GM12878 (cell line): ENCODE results near the gene DENND1A. TPM values are rescaled to one million over a fixed set of nuclear protein-coding genes. Genes with fewer than 3 reads are reported as not detected.

Experiments used
- ATAC-seq: fragments of 200-7000 bp; cut with Tn5 transposase; 3 replicates; pipeline ENCODE4 v1.9.1; 2020; ENCODE audit warnings: mild to moderate bottlenecking, moderate library complexity
- BruUV-seq: library from RNA; stranded (reverse); fragments of 400-500 nt; replicated peaks from 2 replicates; lab custom pipeline; 2021; lab: Mats Ljungman, UMichigan
- CTCF ChIA-PET: fragments of 300-600 bp; sonication (Branson Sonifier 250); formaldehyde crosslinking; extraction: SDS; loops from one replicate; lab custom pipeline; 2021; ENCODE audit warnings: inconsistent platforms; lab: Yijun Ruan, JAX
- POLR2A ChIA-PET: fragments of 350-600 bp; formaldehyde crosslinking; extraction: SDS; loops from one replicate; lab custom pipeline; 2021; ENCODE audit warnings: inconsistent platforms; lab: Charles Lee
- RAD21 ChIA-PET: fragments of 300-600 bp; sonication (Branson Sonifier 250); formaldehyde crosslinking; loops from one replicate; lab custom pipeline; 2023; ENCODE audit warnings: antibody characterized with exemption; ENCODE audit not compliant: unreplicated experiment; lab: Charles Lee
- SMC1A ChIA-PET: fragments of 300-600 bp; sonication (Branson Sonifier 250); formaldehyde crosslinking; loops from one replicate; lab custom pipeline; 2023; ENCODE audit not compliant: unreplicated experiment, uncharacterized antibody; lab: Charles Lee
- DNase-seq: peaks from one replicate; pipeline ENCODE4 v3.0.0-alpha.2; 2011; ENCODE audit warnings: low read depth, low spot score
- FAIRE-seq: peaks from 3 replicates; lab custom pipeline; 2011; peaks lifted over from hg19 to GRCh38; lab: Jason Lieb, UNC
- H2AFZ ChIP-seq: 2 replicates; pipeline ENCODE4 v1.6.0; 2011; ENCODE audit warnings: low read depth, low read length, control low read depth; ENCODE audit not compliant: control insufficient read depth
- H3K27ac ChIP-seq: 2 replicates; pipeline ENCODE4 v1.5.1; 2011; ENCODE audit warnings: control low read depth; ENCODE audit not compliant: control insufficient read depth, insufficient read depth
- H3K27me3 ChIP-seq, 2 experiments: replicated peaks in 1 of 2; 2 replicates each; pipeline versions ENCODE4 v1.6.0 to v1.6.1; 2011; ENCODE audit warnings: low read length in 1 of 2; ENCODE audit not compliant: control insufficient read depth in 2 of 2, insufficient read depth in 2 of 2
- H3K36me3 ChIP-seq, 2 experiments: 2 replicates each; pipeline ENCODE4 v1.5.1; 2011; ENCODE audit warnings: low read length in 1 of 2; ENCODE audit not compliant: control insufficient read depth in 2 of 2, insufficient read depth in 2 of 2
- H3K4me1 ChIP-seq: 2 replicates; pipeline ENCODE4 v1.6.1; 2011; ENCODE audit warnings: mild to moderate bottlenecking, low read length, moderate library complexity, mixed read lengths; ENCODE audit not compliant: control insufficient read depth, insufficient read depth
- H3K4me2 ChIP-seq: 2 replicates; pipeline ENCODE4 v1.6.0; 2011; ENCODE audit warnings: control low read depth; ENCODE audit not compliant: control insufficient read depth, insufficient read depth
- H3K4me3 ChIP-seq: fragments of 200-600 bp; sonication (generic); 2 replicates; pipeline ENCODE4 v1.5.1; 2016
- H3K79me2 ChIP-seq: 2 replicates; pipeline ENCODE4 v1.6.0; 2011; ENCODE audit warnings: low read length; ENCODE audit not compliant: control insufficient read depth, insufficient read depth
- H3K9ac ChIP-seq: 2 replicates; pipeline ENCODE4 v1.8.0; 2011; ENCODE audit warnings: low read length, control low read depth, mixed read lengths; ENCODE audit not compliant: control insufficient read depth, insufficient read depth
- H3K9me3 ChIP-seq: replicated peaks from 3 replicates; pipeline ENCODE4 v1.5.1; 2011; ENCODE audit warnings: mild to moderate bottlenecking, low read length; ENCODE audit not compliant: control insufficient read depth, insufficient read depth
- H4K20me1 ChIP-seq: 2 replicates; pipeline ENCODE4 v1.6.0; 2011; ENCODE audit not compliant: control insufficient read depth, insufficient read depth
- ETV6 ChIP-seq, 2 experiments: fragments of 450-650 bp in 1 of 2; IDR thresholded peaks in 1 of 2; conservative IDR thresholded peaks in 1 of 2; 2 replicates each; pipeline ENCODE4 v1.6.1; 2014; ENCODE audit warnings: antibody characterized with exemption in 1 of 2, borderline replicate concordance in 1 of 2, low read depth in 1 of 2, mild to moderate bottlenecking in 1 of 2, moderate library complexity in 1 of 2
- HSF1 ChIP-seq: fragments of 150-350 bp; IDR thresholded peaks from 2 replicates; pipeline ENCODE4 v1.6.1; 2014; ENCODE audit warnings: mild to moderate bottlenecking, low read depth, low read length
- NR2C2 ChIP-seq: IDR thresholded peaks from 2 replicates; pipeline ENCODE4 v1.6.1; 2011; ENCODE audit warnings: borderline replicate concordance, low read depth; ENCODE audit not compliant: control insufficient read depth, insufficient read length
- NRF1 ChIP-seq: conservative IDR thresholded peaks from 2 replicates; pipeline ENCODE4 v1.6.1; 2011; ENCODE audit warnings: mild to moderate bottlenecking, low read depth, low read length, improper control_type of control experiment
- PML ChIP-seq: IDR thresholded peaks from 2 replicates; pipeline ENCODE4 v1.6.1; 2012; ENCODE audit warnings: low read length, inconsistent platforms
- PRDM15 ChIP-seq: fragments of 450-650 bp; formaldehyde crosslinking; IDR thresholded peaks from 2 replicates; pipeline ENCODE4 v1.4.0; 2020; ENCODE audit warnings: mild to moderate bottlenecking, moderate library complexity
- WGBS: methylation state at CpG from one replicate; pipeline ENCODE4 v1.1.6; 2016; ENCODE audit warnings: low lambda C conversion rate; ENCODE audit not compliant: insufficient replicate concordance, insufficient coverage; ENCODE audit errors: missing lambda C conversion rate; 5-methylcytosine and 5-hydroxymethylcytosine counted together
- in situ Hi-C: fragments of 300-500 bp; cut with MboI; formaldehyde crosslinking; loops from 9 replicates; pipeline ENCODE4 v1.14.3; 2018; ENCODE audit warnings: mixed read lengths
- intact Hi-C: fragments of 100-400 bp; cut with micrococcal nuclease; formaldehyde crosslinking; loops from one replicate; pipeline ENCODE4 v1.14.2; 2022; ENCODE audit not compliant: unreplicated experiment
- polyA plus RNA-seq, 11 experiments: library from polyadenylated mRNA; depleted of rRNA in 4 of 11; unstranded in 6 of 11; stranded (reverse) in 5 of 11; fragments of >200 nt; fragmentation: Nextera tagmentation in 4 of 11; fragmentation: Illumina TruSeq in 1 of 11; extraction: Ambion mirVana in 4 of 11; extraction: Trizol in 1 of 11; gene quantifications; 1 replicate in 1 of 11; 2 replicates in 10 of 11; pipeline versions ENCODE4 v1.2.1 to v1.2.3, GENCODE V29; 2011 to 2016; ENCODE audit warnings: inconsistent platforms in 2 of 11, missing spikeins in 2 of 11, low read depth in 1 of 11
- total RNA-seq, 4 experiments: library from RNA; depleted of rRNA in 3 of 4; stranded (reverse); fragments of >200 nt in 3 of 4; fragmentation: Illumina TruSeq in 1 of 4; extraction: Trizol in 1 of 4; gene quantifications; 2 replicates each; pipeline versions ENCODE4 v1.2.1 to v1.2.3, GENCODE V29; 2013 to 2021
- TF ChIP-seq, protein P1 (sequence below): fragments of 450-650 bp; IDR thresholded peaks from 2 replicates; pipeline ENCODE4 v1.6.1; 2016; ENCODE audit warnings: mild to moderate bottlenecking, moderate library complexity, borderline replicate concordance
- TF ChIP-seq, protein P2 (sequence below): IDR thresholded peaks from 2 replicates; pipeline ENCODE4 v1.6.1; 2011; ENCODE audit warnings: mild to moderate bottlenecking, low read depth, low read length, moderate library complexity; ENCODE audit not compliant: insufficient replicate concordance

Gene DENND1A
- total and polyA plus RNA-seq, 10 of the 15 experiments (the other 5 are each of a cell fraction or from before 2014, with no cell fraction given) = 14.1 to 48.6 (median 35.2) TPM

GRCh38 chr9:123887837-123888236 lies 42.1 kb downstream of the DENND1A start:
- H3K4me1 ChIP-seq = no peaks in the 10 kb centered on the region
- no peaks in the 10 kb centered on the region; the same call in 2 of the 3 replicates for H3K9me3 ChIP-seq
- no TSS peak for BruUV-seq
- no peak overlapping the region for H3K9ac ChIP-seq
- in situ Hi-C loops (no loop called here), intact Hi-C loops (no loop called here)
- no peak overlapping the region for H3K27ac ChIP-seq
- H3K4me3 ChIP-seq = no peak overlapping the region
- no peaks in the 10 kb centered on the region for H4K20me1 ChIP-seq
- ChIA-PET POLR2A (no interaction called here), CTCF (no interaction called here), SMC1A (interaction anchor here (0.8 kb wide), 1 partner anchor 53 kb away, joined by 3 read pairs; no protein-coding TSS in a partner anchor), RAD21 (no interaction called here)
- H2AFZ ChIP-seq = no peak overlapping the region
- H3K27me3 ChIP-seq = no peaks in the 10 kb centered on the region
- H3K36me3 ChIP-seq = peaks cover 0 to 6% of the 10 kb centered on the region in 2 experiments; a peak in 2 of 4 replicates
- no peak for DNase-seq
- peaks cover 23% of the 10 kb centered on the region for H3K79me2 ChIP-seq
- no peak overlapping the region for H3K4me2 ChIP-seq
- WGBS = 91% methylated on average over 1 of the region's 1 CpG
- ATAC-seq = no peak
- FAIRE-seq = no peak
- no peak for TF ChIP-seq ETV6 (conservative IDR thresholded peaks at IDR 0.05 in 1 of 2, IDR thresholded peaks at IDR 0.05 in 1 of 2; ENCODE audit: borderline replicate concordance in 1 of 2, low read depth in 1 of 2)
- no peak for TF ChIP-seq HSF1
- no peak for TF ChIP-seq PML
- no peak for TF ChIP-seq PRDM15 (CRISPR knock-in tag)
- no peak for TF ChIP-seq NRF1
- TF ChIP-seq, protein P1, sequence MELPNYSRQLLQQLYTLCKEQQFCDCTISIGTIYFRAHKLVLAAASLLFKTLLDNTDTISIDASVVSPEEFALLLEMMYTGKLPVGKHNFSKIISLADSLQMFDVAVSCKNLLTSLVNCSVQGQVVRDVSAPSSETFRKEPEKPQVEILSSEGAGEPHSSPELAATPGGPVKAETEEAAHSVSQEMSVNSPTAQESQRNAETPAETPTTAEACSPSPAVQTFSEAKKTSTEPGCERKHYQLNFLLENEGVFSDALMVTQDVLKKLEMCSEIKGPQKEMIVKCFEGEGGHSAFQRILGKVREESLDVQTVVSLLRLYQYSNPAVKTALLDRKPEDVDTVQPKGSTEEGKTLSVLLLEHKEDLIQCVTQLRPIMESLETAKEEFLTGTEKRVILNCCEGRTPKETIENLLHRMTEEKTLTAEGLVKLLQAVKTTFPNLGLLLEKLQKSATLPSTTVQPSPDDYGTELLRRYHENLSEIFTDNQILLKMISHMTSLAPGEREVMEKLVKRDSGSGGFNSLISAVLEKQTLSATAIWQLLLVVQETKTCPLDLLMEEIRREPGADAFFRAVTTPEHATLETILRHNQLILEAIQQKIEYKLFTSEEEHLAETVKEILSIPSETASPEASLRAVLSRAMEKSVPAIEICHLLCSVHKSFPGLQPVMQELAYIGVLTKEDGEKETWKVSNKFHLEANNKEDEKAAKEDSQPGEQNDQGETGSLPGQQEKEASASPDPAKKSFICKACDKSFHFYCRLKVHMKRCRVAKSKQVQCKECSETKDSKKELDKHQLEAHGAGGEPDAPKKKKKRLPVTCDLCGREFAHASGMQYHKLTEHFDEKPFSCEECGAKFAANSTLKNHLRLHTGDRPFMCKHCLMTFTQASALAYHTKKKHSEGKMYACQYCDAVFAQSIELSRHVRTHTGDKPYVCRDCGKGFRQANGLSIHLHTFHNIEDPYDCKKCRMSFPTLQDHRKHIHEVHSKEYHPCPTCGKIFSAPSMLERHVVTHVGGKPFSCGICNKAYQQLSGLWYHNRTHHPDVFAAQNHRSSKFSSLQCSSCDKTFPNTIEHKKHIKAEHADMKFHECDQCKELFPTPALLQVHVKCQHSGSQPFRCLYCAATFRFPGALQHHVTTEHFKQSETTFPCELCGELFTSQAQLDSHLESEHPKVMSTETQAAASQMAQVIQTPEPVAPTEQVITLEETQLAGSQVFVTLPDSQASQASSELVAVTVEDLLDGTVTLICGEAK = no peak
- TF ChIP-seq, protein P2, sequence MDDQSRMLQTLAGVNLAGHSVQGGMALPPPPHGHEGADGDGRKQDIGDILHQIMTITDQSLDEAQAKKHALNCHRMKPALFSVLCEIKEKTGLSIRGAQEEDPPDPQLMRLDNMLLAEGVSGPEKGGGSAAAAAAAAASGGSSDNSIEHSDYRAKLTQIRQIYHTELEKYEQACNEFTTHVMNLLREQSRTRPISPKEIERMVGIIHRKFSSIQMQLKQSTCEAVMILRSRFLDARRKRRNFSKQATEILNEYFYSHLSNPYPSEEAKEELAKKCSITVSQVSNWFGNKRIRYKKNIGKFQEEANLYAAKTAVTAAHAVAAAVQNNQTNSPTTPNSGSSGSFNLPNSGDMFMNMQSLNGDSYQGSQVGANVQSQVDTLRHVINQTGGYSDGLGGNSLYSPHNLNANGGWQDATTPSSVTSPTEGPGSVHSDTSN = no peak
- TF ChIP-seq NR2C2 = no peak
